ENCODE measurements around the gene TTBK1. TPM values are rescaled to one million over a fixed set of nuclear protein-coding genes. Genes with fewer than 3 reads are reported as not detected.

TTBK1 gene
- total RNA-seq, 4 donors from 2014 or later: not detected

GRCh38 chr6:43271103-43271815 is 28.0 kb downstream of the TTBK1 start:
- TF ChIP-seq POLR2A (IDR thresholded peaks at IDR 0.05): no peak
- TF ChIP-seq EP300 (IDR thresholded peaks at IDR 0.05): no peak
- no peak for TF ChIP-seq CTCF (IDR thresholded peaks at IDR 0.05)
- Histone ChIP-seq H3K27ac (peak overlapping the region in 1 of 4 donors; percentile 40), H3K27me3 (peaks cover 0 to 45% of the 10 kb centered on the region in 2 donors), H3K4me1 (peaks cover 0 to 39% (median 15%) of the 10 kb centered on the region in 4 donors), H3K9me3 (no peaks in the 10 kb centered on the region), H3K36me3 (no peaks in the 10 kb centered on the region), H3K4me3 (no peak overlapping the region)
- DNase-seq (ENCODE audit: low spot score in 2 of 2): no peak
- WGBS, 2 donors: 88 to 91% methylated on average over 8 of the region's 8 CpGs

- no peak overlapping the region for H3K27ac ChIP-seq
- H3K27me3 ChIP-seq: peaks cover 0 to 51% of the 10 kb centered on the region in 2 donors
- H3K9me3 ChIP-seq: no peaks in the 10 kb centered on the region
- H3K36me3 ChIP-seq: no peaks in the 10 kb centered on the region
- no peak overlapping the region for H3K4me3 ChIP-seq
- TF ChIP-seq POLR2A (IDR thresholded peaks at IDR 0.05) (no peak), CTCF (IDR thresholded peaks at IDR 0.05) (no peak), EP300 (IDR thresholded peaks at IDR 0.05) (no peak)
- peaks cover 0 to 42% (median 18%) of the 10 kb centered on the region in 4 donors for H3K4me1 ChIP-seq
- no peak for DNase-seq (ENCODE audit: low spot score in 2 of 2)
These were observed 28.7 kb downstream of the TTBK1 start for GRCh38 chr6:43271944-43272343.

DNA sequence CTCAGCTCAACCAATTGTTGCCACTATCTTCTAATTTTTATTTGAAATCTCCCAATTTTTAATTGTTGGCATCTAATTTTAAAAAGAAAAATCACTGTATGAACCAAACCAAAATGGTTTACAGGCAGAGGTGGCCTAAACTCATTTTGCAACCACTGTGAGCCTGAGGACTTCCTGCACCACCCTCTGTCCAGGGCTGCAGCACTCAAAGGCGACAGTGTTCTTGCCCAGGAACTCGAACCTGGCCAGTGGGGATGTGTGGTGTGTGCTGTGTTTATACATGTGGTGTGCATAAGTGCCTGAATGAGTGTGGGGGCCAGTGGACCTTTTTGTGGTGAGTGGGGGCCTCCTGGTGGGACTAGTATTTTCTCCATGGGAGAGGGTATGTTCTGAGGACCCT is 30.4 kb downstream of the TTBK1 start:
- H3K36me3 ChIP-seq: no peaks in the 10 kb centered on the region
- no peak for DNase-seq (ENCODE audit: low spot score in 2 of 2)
- H3K4me1 ChIP-seq: peaks cover 0 to 36% (median 18%) of the 10 kb centered on the region in 4 donors
- H3K27me3 ChIP-seq: peaks cover 0 to 58% of the 10 kb centered on the region in 2 donors
- H3K4me3 ChIP-seq: no peak overlapping the region
- no peak overlapping the region for H3K27ac ChIP-seq
- no peaks in the 10 kb centered on the region for H3K9me3 ChIP-seq
- WGBS, 2 donors: 51 to 65% methylated on average over 2 of the region's 2 CpGs
- TF ChIP-seq CTCF (IDR thresholded peaks at IDR 0.05): no peak
- TF ChIP-seq EP300 (IDR thresholded peaks at IDR 0.05): no peak
- no peak for TF ChIP-seq POLR2A (IDR thresholded peaks at IDR 0.05)

- Histone ChIP-seq H3K36me3 (no peaks in the 10 kb centered on the region), H3K4me3 (peak overlapping the region in 2 of 4 donors; percentile 47 to 51), H3K27ac (no peak overlapping the region), H3K9me3 (no peaks in the 10 kb centered on the region), H3K4me1 (peaks cover 0 to 30% (median 15%) of the 10 kb centered on the region in 4 donors), H3K27me3 (peaks cover 0 to 56% of the 10 kb centered on the region in 2 donors)
- no peak for DNase-seq (ENCODE audit: low spot score in 2 of 2)
- 67 to 73% methylated on average over 10 of the region's 10 CpGs for WGBS, 2 donors
- TF ChIP-seq EP300 (IDR thresholded peaks at IDR 0.05) (no peak), CTCF (IDR thresholded peaks at IDR 0.05) (no peak), POLR2A (IDR thresholded peaks at IDR 0.05) (no peak)
These were observed 31.0 kb downstream of the TTBK1 start for GRCh38 chr6:43274127-43274915.
